ENCODE results near the gene OR51B2.
A peak's percentile ranks its signal among the peaks of the same experiment; 100 is the strongest.

Gene OR51B2

GRCh38 chr11:5293028-5293427 lies 31.1 kb downstream of the OR51B2 start:
- TF ChIP-seq CTCF (IDR thresholded peaks at IDR 0.05), result no peak
- TF ChIP-seq ZFX (IDR thresholded peaks at IDR 0.05; ENCODE audit: borderline replicate concordance), result no peak
- no peak overlapping the region for H3K27ac ChIP-seq

GRCh38 chr11:5291207-5291838 lies 32.8 kb downstream of the OR51B2 start:
- TF ChIP-seq CTCF (IDR thresholded peaks at IDR 0.05), result peak; percentile 63
- no peak for TF ChIP-seq ZFX (IDR thresholded peaks at IDR 0.05; ENCODE audit: borderline replicate concordance)
- no peak overlapping the region for H3K27ac ChIP-seq

- TF ChIP-seq CTCF (IDR thresholded peaks at IDR 0.05), result no peak
- TF ChIP-seq ZFX (IDR thresholded peaks at IDR 0.05; ENCODE audit: borderline replicate concordance), result no peak
- no peak overlapping the region for H3K27ac ChIP-seq
Observed at GRCh38 chr11:5290106-5290505, 34.0 kb downstream of the OR51B2 start.

GRCh38 chr11:5289696-5290095 lies 34.4 kb downstream of the OR51B2 start:
- TF ChIP-seq ZFX (IDR thresholded peaks at IDR 0.05; ENCODE audit: borderline replicate concordance) (no peak), CTCF (IDR thresholded peaks at IDR 0.05) (no peak)
- H3K27ac ChIP-seq, result no peak overlapping the region

- H3K27ac ChIP-seq, result no peak overlapping the region
- TF ChIP-seq ZFX (IDR thresholded peaks at IDR 0.05; ENCODE audit: borderline replicate concordance) (no peak), CTCF (IDR thresholded peaks at IDR 0.05) (no peak)
Observed at GRCh38 chr11:5288906-5289550, 35.1 kb downstream of the OR51B2 start.

GRCh38 chr11:5288108-5288905 lies 35.8 kb downstream of the OR51B2 start:
- no peak overlapping the region for H3K27ac ChIP-seq
- TF ChIP-seq CTCF (IDR thresholded peaks at IDR 0.05) (no peak), ZFX (IDR thresholded peaks at IDR 0.05; ENCODE audit: borderline replicate concordance) (no peak)

GRCh38 chr11:5286901-5287300 lies 37.2 kb downstream of the OR51B2 start:
- TF ChIP-seq ZFX (IDR thresholded peaks at IDR 0.05; ENCODE audit: borderline replicate concordance), result no peak
- no peak overlapping the region for H3K27ac ChIP-seq
